ENCODE data around the gene TMEM45A.
A peak's percentile ranks its signal among the peaks of the same experiment; 100 is the strongest.
"Not testable (repeated sequence)": the region's sequence is repeated elsewhere in the genome, so short reads cannot be mapped to it uniquely, and the experiment has no call there.

TMEM45A gene

GRCh38 chr3:100492059-100493006, at the start of gene TMEM45A:
Gene TMEM45A (plus strand): TSS chr3:100492619. CDS start chr3:100555212, 62,593 bp downstream.
- peaks cover 0 to 6% of the 10 kb centered on the region in 2 donors for H3K4me1 ChIP-seq (ENCODE audit: control insufficient read depth in 1 of 2, insufficient read depth in 2 of 2, low read length in 2 of 2)
- H3K27ac ChIP-seq (ENCODE audit: low read length), result peak within 1 kb of the TSS; percentile 62
- H3K27me3 ChIP-seq (ENCODE audit: low read depth, low read length), result no peaks in the 10 kb centered on the region
- no peaks in the 10 kb centered on the region for H3K9me3 ChIP-seq (ENCODE audit: control insufficient read depth in 1 of 2, low read length in 2 of 2)
- H3K36me3 ChIP-seq (ENCODE audit: control insufficient read depth in 1 of 2, insufficient read depth in 2 of 2, low read length in 2 of 2), result peaks cover 0 to 4% of the 10 kb centered on the region in 2 donors
- peak within 1 kb of the TSS; percentile 75 to 77 for H3K4me3 ChIP-seq (ENCODE audit: low read depth in 1 of 2, low read length in 2 of 2)

- Histone ChIP-seq H3K9me3 (ENCODE audit: control insufficient read depth in 1 of 2, low read length in 2 of 2) (no peaks in the 10 kb centered on the region), H3K27me3 (ENCODE audit: low read depth, low read length) (no peaks in the 10 kb centered on the region), H3K4me3 (ENCODE audit: low read depth in 1 of 2, low read length in 2 of 2) (no peak overlapping the region), H3K4me1 (ENCODE audit: control insufficient read depth in 1 of 2, insufficient read depth in 2 of 2, low read length in 2 of 2) (no peaks in the 10 kb centered on the region), H3K27ac (ENCODE audit: low read length) (no peak overlapping the region), H3K36me3 (ENCODE audit: control insufficient read depth in 1 of 2, insufficient read depth in 2 of 2, low read length in 2 of 2) (no peaks in the 10 kb centered on the region)
Measured at GRCh38 chr3:100443690-100444089, 48.7 kb upstream of the TMEM45A start.

GRCh38 chr3:100447067-100447466, 45.4 kb upstream of the TMEM45A start:
- H3K27me3 ChIP-seq (ENCODE audit: low read depth, low read length); H3K36me3 ChIP-seq (ENCODE audit: control insufficient read depth in 1 of 2, insufficient read depth in 2 of 2, low read length in 2 of 2); H3K9me3 ChIP-seq (ENCODE audit: control insufficient read depth in 1 of 2, low read length in 2 of 2); H3K4me1 ChIP-seq (ENCODE audit: control insufficient read depth in 1 of 2, insufficient read depth in 2 of 2, low read length in 2 of 2); H3K27ac ChIP-seq (ENCODE audit: low read length); H3K4me3 ChIP-seq (ENCODE audit: low read depth in 1 of 2, low read length in 2 of 2): not testable (repeated sequence)

GRCh38 chr3:100448079-100448478, 44.3 kb upstream of the TMEM45A start:
- peaks cover 0 to 3% of the 10 kb centered on the region in 2 donors for H3K36me3 ChIP-seq (ENCODE audit: control insufficient read depth in 1 of 2, insufficient read depth in 2 of 2, low read length in 2 of 2)
- no peaks in the 10 kb centered on the region for H3K4me1 ChIP-seq (ENCODE audit: control insufficient read depth in 1 of 2, insufficient read depth in 2 of 2, low read length in 2 of 2)
- no peak overlapping the region for H3K27ac ChIP-seq (ENCODE audit: low read length)
- H3K27me3 ChIP-seq (ENCODE audit: low read depth, low read length), result no peaks in the 10 kb centered on the region
- H3K9me3 ChIP-seq (ENCODE audit: control insufficient read depth in 1 of 2, low read length in 2 of 2), result no peaks in the 10 kb centered on the region
- no peak overlapping the region for H3K4me3 ChIP-seq (ENCODE audit: low read depth in 1 of 2, low read length in 2 of 2)

- H3K36me3 ChIP-seq (ENCODE audit: control insufficient read depth in 1 of 2, insufficient read depth in 2 of 2, low read length in 2 of 2), result peaks cover 0 to 3% of the 10 kb centered on the region in 2 donors
- no peaks in the 10 kb centered on the region for H3K27me3 ChIP-seq (ENCODE audit: low read depth, low read length)
- no peak overlapping the region for H3K4me3 ChIP-seq (ENCODE audit: low read depth in 1 of 2, low read length in 2 of 2)
- H3K27ac ChIP-seq (ENCODE audit: low read length), result no peak overlapping the region
- H3K4me1 ChIP-seq (ENCODE audit: control insufficient read depth in 1 of 2, insufficient read depth in 2 of 2, low read length in 2 of 2), result no peaks in the 10 kb centered on the region
- H3K9me3 ChIP-seq (ENCODE audit: control insufficient read depth in 1 of 2, low read length in 2 of 2), result no peaks in the 10 kb centered on the region
Measured at GRCh38 chr3:100449214-100449613, 43.2 kb upstream of the TMEM45A start.

GRCh38 chr3:100454677-100455076, 37.7 kb upstream of the TMEM45A start:
- H3K27ac ChIP-seq (ENCODE audit: low read length), result no peak overlapping the region
- H3K9me3 ChIP-seq (ENCODE audit: control insufficient read depth in 1 of 2, low read length in 2 of 2), result no peaks in the 10 kb centered on the region
- H3K27me3 ChIP-seq (ENCODE audit: low read depth, low read length), result no peaks in the 10 kb centered on the region
- no peaks in the 10 kb centered on the region for H3K4me1 ChIP-seq (ENCODE audit: control insufficient read depth in 1 of 2, insufficient read depth in 2 of 2, low read length in 2 of 2)
- H3K36me3 ChIP-seq (ENCODE audit: control insufficient read depth in 1 of 2, insufficient read depth in 2 of 2, low read length in 2 of 2), result peaks cover 3 to 6% of the 10 kb centered on the region in 2 donors
- H3K4me3 ChIP-seq (ENCODE audit: low read depth in 1 of 2, low read length in 2 of 2), result no peak overlapping the region

- H3K9me3 ChIP-seq (ENCODE audit: control insufficient read depth in 1 of 2, low read length in 2 of 2), result no peaks in the 10 kb centered on the region
- H3K36me3 ChIP-seq (ENCODE audit: control insufficient read depth in 1 of 2, insufficient read depth in 2 of 2, low read length in 2 of 2), result peaks cover 3 to 6% of the 10 kb centered on the region in 2 donors
- no peaks in the 10 kb centered on the region for H3K27me3 ChIP-seq (ENCODE audit: low read depth, low read length)
- H3K27ac ChIP-seq (ENCODE audit: low read length), result no peak overlapping the region
- H3K4me1 ChIP-seq (ENCODE audit: control insufficient read depth in 1 of 2, insufficient read depth in 2 of 2, low read length in 2 of 2), result no peaks in the 10 kb centered on the region
- H3K4me3 ChIP-seq (ENCODE audit: low read depth in 1 of 2, low read length in 2 of 2), result no peak overlapping the region
Measured at GRCh38 chr3:100455841-100456550, 36.4 kb upstream of the TMEM45A start.

- H3K27ac ChIP-seq (ENCODE audit: low read length), result no peak overlapping the region
- H3K9me3 ChIP-seq (ENCODE audit: control insufficient read depth in 1 of 2, low read length in 2 of 2), result no peaks in the 10 kb centered on the region
- H3K27me3 ChIP-seq (ENCODE audit: low read depth, low read length), result no peaks in the 10 kb centered on the region
- H3K4me1 ChIP-seq (ENCODE audit: control insufficient read depth in 1 of 2, insufficient read depth in 2 of 2, low read length in 2 of 2), result no peaks in the 10 kb centered on the region
- peaks cover under 1 to 6% of the 10 kb centered on the region in 2 donors for H3K36me3 ChIP-seq (ENCODE audit: control insufficient read depth in 1 of 2, insufficient read depth in 2 of 2, low read length in 2 of 2)
- no peak overlapping the region for H3K4me3 ChIP-seq (ENCODE audit: low read depth in 1 of 2, low read length in 2 of 2)
Measured at GRCh38 chr3:100456745-100457144, 35.7 kb upstream of the TMEM45A start.

- no peaks in the 10 kb centered on the region for H3K4me1 ChIP-seq (ENCODE audit: control insufficient read depth in 1 of 2, insufficient read depth in 2 of 2, low read length in 2 of 2)
Measured at GRCh38 chr3:100457811-100458210, 34.6 kb upstream of the TMEM45A start.

GRCh38 chr3:100458814-100459213, 33.6 kb upstream of the TMEM45A start:
- no peaks in the 10 kb centered on the region for H3K27me3 ChIP-seq (ENCODE audit: low read depth, low read length)
- no peak overlapping the region for H3K27ac ChIP-seq (ENCODE audit: low read length)
- no peaks in the 10 kb centered on the region for H3K4me1 ChIP-seq (ENCODE audit: control insufficient read depth in 1 of 2, insufficient read depth in 2 of 2, low read length in 2 of 2)
- no peak overlapping the region for H3K4me3 ChIP-seq (ENCODE audit: low read depth in 1 of 2, low read length in 2 of 2)
- no peaks in the 10 kb centered on the region for H3K9me3 ChIP-seq (ENCODE audit: control insufficient read depth in 1 of 2, low read length in 2 of 2)
- H3K36me3 ChIP-seq (ENCODE audit: control insufficient read depth in 1 of 2, insufficient read depth in 2 of 2, low read length in 2 of 2), result peaks cover 0 to 6% of the 10 kb centered on the region in 2 donors

More at GRCh38 chr3:100457811-100458210, 34.6 kb upstream of the TMEM45A start:
- H3K4me3 ChIP-seq (ENCODE audit: low read depth in 1 of 2, low read length in 2 of 2), result no peak overlapping the region
- no peaks in the 10 kb centered on the region for H3K27me3 ChIP-seq (ENCODE audit: low read depth, low read length)
- no peaks in the 10 kb centered on the region for H3K9me3 ChIP-seq (ENCODE audit: control insufficient read depth in 1 of 2, low read length in 2 of 2)
- H3K36me3 ChIP-seq (ENCODE audit: control insufficient read depth in 1 of 2, insufficient read depth in 2 of 2, low read length in 2 of 2), result peaks cover 0 to 6% of the 10 kb centered on the region in 2 donors
- H3K27ac ChIP-seq (ENCODE audit: low read length), result no peak overlapping the region

- H3K27me3 ChIP-seq (ENCODE audit: low read depth, low read length), result no peaks in the 10 kb centered on the region
- H3K4me1 ChIP-seq (ENCODE audit: control insufficient read depth in 1 of 2, insufficient read depth in 2 of 2, low read length in 2 of 2), result no peaks in the 10 kb centered on the region
- H3K4me3 ChIP-seq (ENCODE audit: low read depth in 1 of 2, low read length in 2 of 2), result no peak overlapping the region
- peaks cover 0 to 5% of the 10 kb centered on the region in 2 donors for H3K9me3 ChIP-seq (ENCODE audit: control insufficient read depth in 1 of 2, low read length in 2 of 2)
- H3K27ac ChIP-seq (ENCODE audit: low read length), result no peak overlapping the region
- no peaks in the 10 kb centered on the region for H3K36me3 ChIP-seq (ENCODE audit: control insufficient read depth in 1 of 2, insufficient read depth in 2 of 2, low read length in 2 of 2)
Measured at GRCh38 chr3:100463002-100463401, 29.4 kb upstream of the TMEM45A start.

Data from muscle layer of duodenum (tissue), 2 donors.